ENCODE measurements around the gene BTBD10.

DNA sequence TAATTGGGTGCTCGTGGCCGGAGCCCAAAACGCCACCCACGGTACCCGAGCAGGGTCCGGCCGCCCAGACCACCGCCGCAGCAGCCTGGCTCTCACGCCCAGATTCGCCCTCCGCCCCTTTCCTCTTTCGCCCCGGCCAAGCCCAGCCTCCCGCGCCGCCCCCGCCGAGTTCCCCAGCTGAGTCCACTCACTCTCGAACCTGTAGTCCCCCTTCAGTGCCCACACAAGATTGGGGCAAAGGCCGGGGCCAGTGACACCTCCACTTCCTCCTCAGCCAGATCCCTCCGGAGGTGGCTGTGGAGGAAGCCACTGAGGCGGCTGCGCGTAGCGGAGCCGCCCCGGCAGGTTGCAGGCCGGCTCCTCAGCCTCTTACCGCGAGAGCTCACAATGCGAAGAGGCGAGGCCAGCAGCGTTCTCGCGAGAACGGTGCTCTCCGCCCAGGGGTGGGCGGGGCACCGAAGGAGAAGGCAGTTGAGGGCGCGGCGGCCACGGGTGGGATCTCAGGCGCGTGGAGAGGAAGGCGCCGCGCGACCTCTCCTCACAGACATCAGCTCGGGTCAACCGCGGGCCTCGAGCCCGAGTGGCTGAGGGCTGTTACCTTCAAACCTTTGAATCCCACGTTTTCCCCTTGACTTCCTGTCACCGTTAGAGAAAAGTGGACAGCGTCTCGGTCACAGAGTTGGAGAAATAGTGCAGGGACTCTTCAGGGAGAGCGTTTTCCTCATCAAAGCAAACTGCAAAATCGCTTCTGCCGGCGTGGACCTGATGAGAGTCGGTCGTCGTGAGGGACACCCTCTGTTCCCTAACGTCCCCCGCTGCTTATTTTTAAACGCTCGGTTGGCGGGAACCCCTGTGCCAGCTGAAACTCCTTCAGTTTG is at the start of gene BTBD10:
- TF ChIP-seq EZH2 (IDR thresholded peaks at IDR 0.05; ENCODE audit: insufficient read depth, poor library complexity, severe bottlenecking) (no peak), EZH2phosphoT487 (IDR thresholded peaks at IDR 0.05; ENCODE audit: insufficient read depth, low read depth) (no peak)

Measured in GM23248 (cell line).